Tibial artery (tissue), 4 donors: Measurements from ENCODE around the gene PNMT.

Experiments
- DNase-seq, 2 donors: peaks; one replicate each; pipeline ENCODE4 v3.0.0-alpha.2; 2019
- H3K27ac ChIP-seq, 2 donors: fragments of 200-600 bp; sonication (generic) in 1 of 2; 1 replicate in 1 of 2; 2 replicates in 1 of 2; pipeline ENCODE4 v1.5.1; 2018 to 2019; ENCODE audit warnings: mild to moderate bottlenecking in 1 of 2
- H3K27me3 ChIP-seq, 2 donors: fragments of 200-600 bp; sonication (generic) in 1 of 2; one replicate each; pipeline versions ENCODE4 v1.5.1 to v1.6.0; 2016 to 2019
- H3K36me3 ChIP-seq, 3 donors: fragments of 200-600 bp; sonication (generic) in 2 of 3; one replicate each; pipeline ENCODE4 v1.5.1; 2016 to 2019; ENCODE audit warnings: mild to moderate bottlenecking in 2 of 3
- H3K4me1 ChIP-seq, 4 donors: fragments of 200-600 bp; sonication (generic) in 2 of 4; 1 replicate in 3 of 4; 2 replicates in 1 of 4; pipeline ENCODE4 v1.5.1; 2016 to 2019
- H3K4me3 ChIP-seq, 2 donors: fragments of 200-600 bp; sonication (generic) in 1 of 2; 1 replicate in 1 of 2; 2 replicates in 1 of 2; pipeline ENCODE4 v1.5.1; 2018 to 2019; ENCODE audit warnings: mild to moderate bottlenecking in 2 of 2
- H3K9me3 ChIP-seq, 3 donors: fragments of 200-600 bp; sonication (generic) in 1 of 3; one replicate each; pipeline ENCODE4 v1.5.1; 2016 to 2019
- intact Hi-C: fragments of 100-400 bp; cut with DNase I; formaldehyde crosslinking; loops from one replicate; pipeline ENCODE4 v1.15.0; 2023; ENCODE audit warnings: low total_unique reads
- TF ChIP-seq, protein P1 (sequence below), 2 experiments: fragments of 200-600 bp in 1 of 2; fragments of 450-650 bp in 1 of 2; IDR thresholded peaks; one replicate each; pipeline ENCODE4 v1.5.1; 2017 to 2019; ENCODE audit warnings: antibody characterized with exemption in 2 of 2, mild to moderate bottlenecking in 1 of 2, moderate library complexity in 1 of 2

Gene PNMT

DNA sequence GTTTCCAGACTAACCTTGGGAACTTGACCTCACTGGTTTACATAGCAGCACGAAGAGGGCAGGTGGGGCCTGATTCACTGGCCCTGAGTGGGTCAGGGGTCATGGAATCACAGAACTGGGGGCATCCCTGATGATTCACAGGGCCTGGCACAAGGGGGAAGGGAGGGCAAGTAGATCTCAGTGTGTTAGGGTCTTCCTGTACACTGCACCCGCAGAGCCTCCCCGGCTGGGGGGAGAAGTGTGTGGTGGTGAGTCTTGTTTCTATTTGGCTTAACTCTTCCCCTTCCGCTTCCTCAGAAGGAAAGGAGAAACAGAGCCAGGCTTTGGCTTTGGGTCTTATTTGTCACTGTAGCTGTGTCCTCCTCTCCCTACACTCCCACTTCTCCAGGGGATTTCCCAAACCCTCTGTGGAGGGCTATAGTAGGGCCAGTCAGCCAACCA is 27.6 kb upstream of the PNMT start:
- intact Hi-C loops = no loop called here
- Histone ChIP-seq H3K27me3 (no peaks in the 10 kb centered on the region), H3K9me3 (no peaks in the 10 kb centered on the region), H3K36me3 (no peaks in the 10 kb centered on the region), H3K4me1 (peaks cover 0 to 44% (median 31%) of the 10 kb centered on the region in 4 donors), H3K27ac (no peak overlapping the region), H3K4me3 (no peak overlapping the region)
- DNase-seq = no peak
- TF ChIP-seq, protein P1, sequence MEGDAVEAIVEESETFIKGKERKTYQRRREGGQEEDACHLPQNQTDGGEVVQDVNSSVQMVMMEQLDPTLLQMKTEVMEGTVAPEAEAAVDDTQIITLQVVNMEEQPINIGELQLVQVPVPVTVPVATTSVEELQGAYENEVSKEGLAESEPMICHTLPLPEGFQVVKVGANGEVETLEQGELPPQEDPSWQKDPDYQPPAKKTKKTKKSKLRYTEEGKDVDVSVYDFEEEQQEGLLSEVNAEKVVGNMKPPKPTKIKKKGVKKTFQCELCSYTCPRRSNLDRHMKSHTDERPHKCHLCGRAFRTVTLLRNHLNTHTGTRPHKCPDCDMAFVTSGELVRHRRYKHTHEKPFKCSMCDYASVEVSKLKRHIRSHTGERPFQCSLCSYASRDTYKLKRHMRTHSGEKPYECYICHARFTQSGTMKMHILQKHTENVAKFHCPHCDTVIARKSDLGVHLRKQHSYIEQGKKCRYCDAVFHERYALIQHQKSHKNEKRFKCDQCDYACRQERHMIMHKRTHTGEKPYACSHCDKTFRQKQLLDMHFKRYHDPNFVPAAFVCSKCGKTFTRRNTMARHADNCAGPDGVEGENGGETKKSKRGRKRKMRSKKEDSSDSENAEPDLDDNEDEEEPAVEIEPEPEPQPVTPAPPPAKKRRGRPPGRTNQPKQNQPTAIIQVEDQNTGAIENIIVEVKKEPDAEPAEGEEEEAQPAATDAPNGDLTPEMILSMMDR (IDR thresholded peaks at IDR 0.05) = no peak

DNA sequence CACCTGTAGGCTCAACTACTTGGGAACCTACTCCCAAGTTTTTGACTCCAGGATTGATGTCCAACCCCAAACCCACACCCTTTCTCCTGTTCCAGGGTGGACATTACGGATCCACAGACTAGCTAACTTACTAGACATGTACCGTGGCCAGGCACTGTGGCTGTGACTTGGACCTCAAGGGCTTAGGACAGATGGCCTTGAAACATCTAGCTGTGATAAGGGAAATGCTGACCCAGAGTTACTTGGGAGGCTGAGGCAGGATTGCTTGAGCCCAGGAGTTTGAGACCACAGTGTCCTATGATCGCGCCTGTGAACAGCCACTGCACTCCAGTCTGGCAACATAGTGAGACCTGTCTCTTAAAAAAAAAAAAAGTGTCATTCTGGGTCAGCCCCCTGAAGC is 27.2 kb upstream of the PNMT start:
- DNase-seq = no peak
- H3K4me1 ChIP-seq = peaks cover 0 to 40% (median 30%) of the 10 kb centered on the region in 4 donors
- intact Hi-C loops = no loop called here

DNA sequence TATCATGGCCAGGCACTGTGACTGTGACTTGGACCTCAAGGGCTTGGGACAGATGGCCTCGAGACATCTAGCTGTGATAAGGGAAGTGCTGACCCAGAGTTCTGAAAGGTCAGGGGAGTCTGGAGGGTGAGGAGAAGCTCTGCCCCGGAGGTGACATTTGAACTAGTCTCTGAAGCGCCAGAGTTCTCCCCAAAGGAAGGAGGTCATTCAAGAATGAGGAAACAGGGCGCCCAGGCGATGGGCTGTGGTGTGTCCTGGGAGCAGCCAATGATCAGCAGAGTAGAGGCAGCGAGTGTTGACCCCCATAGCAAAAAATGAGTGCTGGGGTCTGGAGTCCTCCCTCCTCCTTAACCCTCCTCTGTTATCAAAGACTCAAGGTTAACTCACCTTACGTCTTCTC is 26.4 kb upstream of the PNMT start:
- H3K27me3 ChIP-seq = no peaks in the 10 kb centered on the region
- DNase-seq = no peak
- H3K27ac ChIP-seq = no peak overlapping the region
- H3K4me3 ChIP-seq = no peak overlapping the region
- H3K9me3 ChIP-seq = no peaks in the 10 kb centered on the region
- H3K4me1 ChIP-seq = peaks cover 0 to 32% (median 24%) of the 10 kb centered on the region in 4 donors
- TF ChIP-seq, protein P1 (IDR thresholded peaks at IDR 0.05) = no peak
- H3K36me3 ChIP-seq = no peaks in the 10 kb centered on the region
- intact Hi-C loops = no loop called here

More for the DNA sequence above, 27.2 kb upstream of the PNMT start:
- no peaks in the 10 kb centered on the region for H3K36me3 ChIP-seq
- H3K9me3 ChIP-seq = no peaks in the 10 kb centered on the region
- no peak overlapping the region for H3K4me3 ChIP-seq
- no peak overlapping the region for H3K27ac ChIP-seq
- TF ChIP-seq, protein P1 (IDR thresholded peaks at IDR 0.05) = no peak
- H3K27me3 ChIP-seq = no peaks in the 10 kb centered on the region

DNA sequence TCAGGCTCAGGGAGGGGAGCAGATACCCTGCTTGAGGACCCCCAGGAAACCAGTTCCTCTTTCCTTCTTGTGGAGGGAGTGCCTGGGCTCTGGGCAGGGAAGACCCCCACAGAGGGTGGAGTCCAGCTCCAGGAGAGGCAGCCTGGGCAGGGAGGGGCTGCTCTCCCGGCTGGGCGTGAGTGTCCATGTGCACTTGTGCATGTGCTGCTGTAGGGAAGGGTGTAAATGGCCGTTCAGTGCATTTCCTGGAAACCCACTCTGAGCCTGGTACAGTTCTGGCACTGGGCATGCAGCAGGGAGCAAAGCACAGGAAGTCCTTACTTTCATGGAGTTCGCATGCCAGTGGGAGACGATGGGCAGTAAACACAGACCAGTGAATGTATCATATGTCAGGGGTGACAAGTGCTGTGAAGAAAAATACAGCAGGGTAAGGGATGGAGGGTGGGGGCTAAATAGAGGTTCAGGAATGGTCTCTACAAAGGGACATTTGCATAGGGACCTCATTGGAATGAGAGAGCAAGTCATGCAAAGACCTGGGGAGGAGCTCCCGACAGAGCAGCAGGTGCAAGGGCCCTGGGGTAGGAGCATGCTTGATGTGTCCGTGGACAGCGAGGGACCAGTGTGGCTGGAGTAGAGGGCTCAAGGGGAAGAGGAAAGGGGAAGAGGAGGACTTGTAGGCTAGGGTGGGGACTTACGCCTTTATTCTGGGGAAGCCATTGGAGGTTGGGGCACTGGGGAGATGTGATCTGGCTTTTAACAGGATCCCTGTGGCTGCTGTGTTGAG is 25.8 kb upstream of the PNMT start:
- H3K4me3 ChIP-seq = no peak overlapping the region
- DNase-seq = no peak
- H3K36me3 ChIP-seq = no peaks in the 10 kb centered on the region
- no peaks in the 10 kb centered on the region for H3K9me3 ChIP-seq
- H3K27me3 ChIP-seq = no peaks in the 10 kb centered on the region
- TF ChIP-seq, protein P1 (IDR thresholded peaks at IDR 0.05) = no peak
- H3K27ac ChIP-seq = no peak overlapping the region
- peaks cover 0 to 32% (median 23%) of the 10 kb centered on the region in 4 donors for H3K4me1 ChIP-seq
- intact Hi-C loops = no loop called here

DNA sequence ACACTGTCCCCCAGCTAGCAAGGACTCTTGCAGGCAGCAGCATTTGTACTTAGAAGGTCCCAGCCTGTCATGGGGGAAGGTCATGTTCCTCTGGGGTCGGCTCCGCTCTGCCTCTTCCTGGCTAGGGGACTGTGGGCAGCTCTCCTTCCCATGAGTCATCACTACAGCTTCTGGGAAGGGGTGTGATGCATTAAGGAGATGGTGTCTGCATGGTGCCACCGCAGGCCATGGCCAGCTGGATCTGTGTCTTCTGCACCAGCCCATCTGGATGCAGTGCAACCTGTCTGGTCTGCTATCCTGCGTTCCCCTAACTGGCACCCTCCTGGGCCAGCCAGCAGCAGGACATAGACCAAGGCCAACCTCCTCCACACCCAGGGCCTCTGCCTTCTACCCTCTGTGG is 25.0 kb upstream of the PNMT start:
- Histone ChIP-seq H3K4me3 (no peak overlapping the region), H3K9me3 (no peaks in the 10 kb centered on the region), H3K4me1 (peaks cover 0 to 24% (median 16%) of the 10 kb centered on the region in 4 donors), H3K36me3 (no peaks in the 10 kb centered on the region), H3K27me3 (no peaks in the 10 kb centered on the region), H3K27ac (no peak overlapping the region)
- no peak for DNase-seq
- intact Hi-C loops = no loop called here
- TF ChIP-seq, protein P1 (IDR thresholded peaks at IDR 0.05) = no peak
